ENCODE data around the gene NRP2.

DNA sequence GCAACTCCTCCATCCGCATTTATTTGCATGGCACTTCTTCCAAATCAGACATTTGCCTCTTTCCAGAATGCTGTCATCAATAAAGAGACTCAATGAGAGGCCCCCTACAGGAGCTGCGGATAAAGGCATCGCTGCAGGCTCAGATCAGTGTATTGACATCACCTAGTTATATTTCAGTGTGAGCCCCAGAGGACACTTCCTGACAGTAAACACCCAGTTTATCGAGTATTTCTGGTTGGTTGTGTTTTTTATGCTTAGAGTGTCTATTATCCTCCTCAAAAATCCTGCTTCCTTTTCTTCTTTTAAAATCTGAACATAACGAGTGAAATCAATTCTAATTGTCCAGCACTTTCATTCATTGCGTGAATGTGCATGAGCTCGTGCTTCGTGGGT is 38.8 kb downstream of the NRP2 start:
- TF ChIP-seq EP300 (IDR thresholded peaks at IDR 0.05) (no peak), MYC (IDR thresholded peaks at IDR 0.05; ENCODE audit: borderline replicate concordance, low read length) (no peak), RFX5 (IDR thresholded peaks at IDR 0.05) (no peak), MAX (IDR thresholded peaks at IDR 0.05) (no peak), KDM1A (IDR thresholded peaks at IDR 0.05; ENCODE audit: low read depth) (no peak), BHLHE40 (IDR thresholded peaks at IDR 0.05; ENCODE audit: low read depth, low read length) (no peak), NR3C1 (IDR thresholded peaks at IDR 0.05) (no peak), EHMT2 (IDR thresholded peaks at IDR 0.05; ENCODE audit: low read depth) (no peak), ZC3H11A (IDR thresholded peaks at IDR 0.05) (no peak)
- TF ChIP-seq, protein P1, sequence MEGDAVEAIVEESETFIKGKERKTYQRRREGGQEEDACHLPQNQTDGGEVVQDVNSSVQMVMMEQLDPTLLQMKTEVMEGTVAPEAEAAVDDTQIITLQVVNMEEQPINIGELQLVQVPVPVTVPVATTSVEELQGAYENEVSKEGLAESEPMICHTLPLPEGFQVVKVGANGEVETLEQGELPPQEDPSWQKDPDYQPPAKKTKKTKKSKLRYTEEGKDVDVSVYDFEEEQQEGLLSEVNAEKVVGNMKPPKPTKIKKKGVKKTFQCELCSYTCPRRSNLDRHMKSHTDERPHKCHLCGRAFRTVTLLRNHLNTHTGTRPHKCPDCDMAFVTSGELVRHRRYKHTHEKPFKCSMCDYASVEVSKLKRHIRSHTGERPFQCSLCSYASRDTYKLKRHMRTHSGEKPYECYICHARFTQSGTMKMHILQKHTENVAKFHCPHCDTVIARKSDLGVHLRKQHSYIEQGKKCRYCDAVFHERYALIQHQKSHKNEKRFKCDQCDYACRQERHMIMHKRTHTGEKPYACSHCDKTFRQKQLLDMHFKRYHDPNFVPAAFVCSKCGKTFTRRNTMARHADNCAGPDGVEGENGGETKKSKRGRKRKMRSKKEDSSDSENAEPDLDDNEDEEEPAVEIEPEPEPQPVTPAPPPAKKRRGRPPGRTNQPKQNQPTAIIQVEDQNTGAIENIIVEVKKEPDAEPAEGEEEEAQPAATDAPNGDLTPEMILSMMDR (IDR thresholded peaks at IDR 0.05), result peak; percentile 18; the same call in 2 of the 3 replicates
- TF ChIP-seq, protein P2, sequence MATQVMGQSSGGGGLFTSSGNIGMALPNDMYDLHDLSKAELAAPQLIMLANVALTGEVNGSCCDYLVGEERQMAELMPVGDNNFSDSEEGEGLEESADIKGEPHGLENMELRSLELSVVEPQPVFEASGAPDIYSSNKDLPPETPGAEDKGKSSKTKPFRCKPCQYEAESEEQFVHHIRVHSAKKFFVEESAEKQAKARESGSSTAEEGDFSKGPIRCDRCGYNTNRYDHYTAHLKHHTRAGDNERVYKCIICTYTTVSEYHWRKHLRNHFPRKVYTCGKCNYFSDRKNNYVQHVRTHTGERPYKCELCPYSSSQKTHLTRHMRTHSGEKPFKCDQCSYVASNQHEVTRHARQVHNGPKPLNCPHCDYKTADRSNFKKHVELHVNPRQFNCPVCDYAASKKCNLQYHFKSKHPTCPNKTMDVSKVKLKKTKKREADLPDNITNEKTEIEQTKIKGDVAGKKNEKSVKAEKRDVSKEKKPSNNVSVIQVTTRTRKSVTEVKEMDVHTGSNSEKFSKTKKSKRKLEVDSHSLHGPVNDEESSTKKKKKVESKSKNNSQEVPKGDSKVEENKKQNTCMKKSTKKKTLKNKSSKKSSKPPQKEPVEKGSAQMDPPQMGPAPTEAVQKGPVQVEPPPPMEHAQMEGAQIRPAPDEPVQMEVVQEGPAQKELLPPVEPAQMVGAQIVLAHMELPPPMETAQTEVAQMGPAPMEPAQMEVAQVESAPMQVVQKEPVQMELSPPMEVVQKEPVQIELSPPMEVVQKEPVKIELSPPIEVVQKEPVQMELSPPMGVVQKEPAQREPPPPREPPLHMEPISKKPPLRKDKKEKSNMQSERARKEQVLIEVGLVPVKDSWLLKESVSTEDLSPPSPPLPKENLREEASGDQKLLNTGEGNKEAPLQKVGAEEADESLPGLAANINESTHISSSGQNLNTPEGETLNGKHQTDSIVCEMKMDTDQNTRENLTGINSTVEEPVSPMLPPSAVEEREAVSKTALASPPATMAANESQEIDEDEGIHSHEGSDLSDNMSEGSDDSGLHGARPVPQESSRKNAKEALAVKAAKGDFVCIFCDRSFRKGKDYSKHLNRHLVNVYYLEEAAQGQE (IDR thresholded peaks at IDR 0.05), result no peak
- TF ChIP-seq, protein P3, sequence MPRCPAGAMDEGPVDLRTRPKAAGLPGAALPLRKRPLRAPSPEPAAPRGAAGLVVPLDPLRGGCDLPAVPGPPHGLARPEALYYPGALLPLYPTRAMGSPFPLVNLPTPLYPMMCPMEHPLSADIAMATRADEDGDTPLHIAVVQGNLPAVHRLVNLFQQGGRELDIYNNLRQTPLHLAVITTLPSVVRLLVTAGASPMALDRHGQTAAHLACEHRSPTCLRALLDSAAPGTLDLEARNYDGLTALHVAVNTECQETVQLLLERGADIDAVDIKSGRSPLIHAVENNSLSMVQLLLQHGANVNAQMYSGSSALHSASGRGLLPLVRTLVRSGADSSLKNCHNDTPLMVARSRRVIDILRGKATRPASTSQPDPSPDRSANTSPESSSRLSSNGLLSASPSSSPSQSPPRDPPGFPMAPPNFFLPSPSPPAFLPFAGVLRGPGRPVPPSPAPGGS (IDR thresholded peaks at IDR 0.05), result no peak

Measured in A549 (cell line).